ENCODE data around the gene FAM111A. TPM values are rescaled to one million over a fixed set of nuclear protein-coding genes. Genes with fewer than 3 reads are reported as not detected.

FAM111A gene
- polyA plus RNA-seq, 3 donors, result 34.6 to 101 (median 55.7) TPM

DNA sequence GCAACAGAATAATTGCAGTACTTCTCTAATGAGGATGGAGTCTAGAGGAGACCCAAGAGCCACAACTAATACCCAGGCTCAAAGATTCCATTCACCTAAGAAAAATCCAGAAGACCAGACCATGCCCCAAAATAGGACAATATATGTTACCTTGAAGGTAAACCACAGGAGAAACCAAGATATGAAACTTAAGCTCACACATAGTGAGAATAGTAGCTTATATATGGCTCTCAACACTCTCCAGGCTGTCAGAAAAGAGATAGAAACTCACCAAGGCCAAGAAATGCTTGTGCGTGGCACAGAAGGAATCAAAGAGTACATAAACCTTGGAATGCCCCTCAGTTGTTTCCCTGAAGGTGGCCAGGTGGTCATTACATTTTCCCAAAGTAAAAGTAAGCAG is 9.1 kb downstream of the FAM111A start:
- intact Hi-C loops (cut with micrococcal nuclease), result loop anchor here in 1 of 2 donors (10.0 kb wide), 1 partner anchor 197 kb away; no protein-coding TSS in a partner anchor
- Mint-ChIP-seq H3K27ac (peak overlapping the region in 6 of 7 donors; percentile 0 to 87 (median 70)), H3K4me1 (peaks cover 32% of the 10 kb centered on the region), H3K4me3 (no peak overlapping the region), H3K27me3 (ENCODE audit: low read depth in 3 of 3) (peaks cover 0 to 1% (median 0%) of the 10 kb centered on the region in 3 donors), H3K9me3 (no peaks in the 10 kb centered on the region), H3K36me3 (peaks cover 34 to 58% of the 10 kb centered on the region in 2 donors)
- Histone ChIP-seq H2AFZ (ENCODE audit: insufficient read depth, low read depth, low read length, poor library complexity, severe bottlenecking) (no peak overlapping the region), H4K20me1 (ENCODE audit: insufficient read depth, low read length) (no peaks in the 10 kb centered on the region), H3K79me2 (ENCODE audit: insufficient read depth, low read length) (peaks cover 83% of the 10 kb centered on the region), H3K4me1 (ENCODE audit: control insufficient read depth in 1 of 2, insufficient read depth in 2 of 2, low read length in 2 of 2) (peaks cover 10 to 25% of the 10 kb centered on the region in 2 donors), H3K9ac (ENCODE audit: insufficient read depth, low read length, poor library complexity, severe bottlenecking) (no peak overlapping the region), H3K36me3 (replicated peaks in 1 of 2; ENCODE audit: control insufficient read depth in 1 of 2, insufficient read depth in 2 of 2, low read length in 2 of 2) (peaks cover 24 to 67% of the 10 kb centered on the region in 2 donors), H3K4me2 (replicated peaks; ENCODE audit: extremely low read depth, low read length, poor library complexity, severe bottlenecking) (no peak overlapping the region), H3K4me3 (replicated peaks in 1 of 3; ENCODE audit: low read depth in 2 of 3, low read length in 3 of 3) (no peak overlapping the region), H3K27me3 (ENCODE audit: control insufficient read depth in 2 of 2, insufficient read depth in 2 of 2, low read length in 2 of 2) (no peaks in the 10 kb centered on the region), H3K27ac (ENCODE audit: low read depth in 1 of 2, low read length in 2 of 2) (peak overlapping the region in 1 of 2 donors; percentile 78), H3K9me3 (replicated peaks in 1 of 2; ENCODE audit: control insufficient read depth in 1 of 2, insufficient read depth in 1 of 2, low read length in 2 of 2) (no peaks in the 10 kb centered on the region)
- DNase-seq, result no peak
- TF ChIP-seq, protein P1, sequence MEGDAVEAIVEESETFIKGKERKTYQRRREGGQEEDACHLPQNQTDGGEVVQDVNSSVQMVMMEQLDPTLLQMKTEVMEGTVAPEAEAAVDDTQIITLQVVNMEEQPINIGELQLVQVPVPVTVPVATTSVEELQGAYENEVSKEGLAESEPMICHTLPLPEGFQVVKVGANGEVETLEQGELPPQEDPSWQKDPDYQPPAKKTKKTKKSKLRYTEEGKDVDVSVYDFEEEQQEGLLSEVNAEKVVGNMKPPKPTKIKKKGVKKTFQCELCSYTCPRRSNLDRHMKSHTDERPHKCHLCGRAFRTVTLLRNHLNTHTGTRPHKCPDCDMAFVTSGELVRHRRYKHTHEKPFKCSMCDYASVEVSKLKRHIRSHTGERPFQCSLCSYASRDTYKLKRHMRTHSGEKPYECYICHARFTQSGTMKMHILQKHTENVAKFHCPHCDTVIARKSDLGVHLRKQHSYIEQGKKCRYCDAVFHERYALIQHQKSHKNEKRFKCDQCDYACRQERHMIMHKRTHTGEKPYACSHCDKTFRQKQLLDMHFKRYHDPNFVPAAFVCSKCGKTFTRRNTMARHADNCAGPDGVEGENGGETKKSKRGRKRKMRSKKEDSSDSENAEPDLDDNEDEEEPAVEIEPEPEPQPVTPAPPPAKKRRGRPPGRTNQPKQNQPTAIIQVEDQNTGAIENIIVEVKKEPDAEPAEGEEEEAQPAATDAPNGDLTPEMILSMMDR (IDR thresholded peaks at IDR 0.05), result no peak
- WGBS (ENCODE audit: insufficient coverage), result no CpG with 5 or more reads among the region's 1 CpG

DNA sequence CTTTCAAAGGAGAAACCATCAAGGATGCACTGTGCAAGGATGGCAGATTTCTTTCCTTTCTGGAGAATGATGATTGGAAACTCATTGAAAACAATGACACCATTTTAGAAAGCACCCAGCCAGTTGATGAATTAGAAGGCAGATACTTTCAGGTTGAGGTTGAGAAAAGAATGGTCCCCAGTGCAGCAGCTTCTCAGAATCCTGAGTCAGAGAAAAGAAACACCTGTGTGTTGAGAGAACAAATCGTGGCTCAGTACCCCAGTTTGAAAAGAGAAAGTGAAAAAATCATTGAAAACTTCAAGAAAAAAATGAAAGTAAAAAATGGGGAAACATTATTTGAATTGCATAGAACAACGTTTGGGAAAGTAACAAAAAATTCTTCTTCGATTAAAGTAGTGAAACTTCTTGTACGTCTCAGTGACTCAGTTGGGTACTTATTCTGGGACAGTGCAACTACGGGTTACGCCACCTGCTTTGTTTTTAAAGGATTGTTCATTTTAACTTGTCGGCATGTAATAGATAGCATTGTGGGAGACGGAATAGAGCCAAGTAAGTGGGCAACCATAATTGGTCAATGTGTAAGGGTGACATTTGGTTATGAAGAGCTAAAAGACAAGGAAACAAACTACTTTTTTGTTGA is 9.8 kb downstream of the FAM111A start:
- intact Hi-C loops (cut with micrococcal nuclease), result loop anchor here in 1 of 2 donors (10.0 kb wide), 1 partner anchor 198 kb away; no protein-coding TSS in a partner anchor
- peaks cover 0 to 1% (median 0%) of the 10 kb centered on the region in 3 donors for H3K27me3 Mint-ChIP-seq (ENCODE audit: low read depth in 3 of 3)
- Histone ChIP-seq H3K9ac (ENCODE audit: insufficient read depth, low read length, poor library complexity, severe bottlenecking) (peak overlapping the region; percentile 22), H3K27ac (ENCODE audit: low read depth in 1 of 2, low read length in 2 of 2) (peak overlapping the region in 1 of 2 donors; percentile 78), H3K9me3 (replicated peaks in 1 of 2; ENCODE audit: control insufficient read depth in 1 of 2, insufficient read depth in 1 of 2, low read length in 2 of 2) (no peaks in the 10 kb centered on the region), H3K4me3 (replicated peaks in 1 of 3; ENCODE audit: low read depth in 2 of 3, low read length in 3 of 3) (peak overlapping the region in 2 of 3 experiments; percentile 49 to 59), H4K20me1 (ENCODE audit: insufficient read depth, low read length) (no peaks in the 10 kb centered on the region), H2AFZ (ENCODE audit: insufficient read depth, low read depth, low read length, poor library complexity, severe bottlenecking) (peak overlapping the region; percentile 49), H3K4me1 (ENCODE audit: control insufficient read depth in 1 of 2, insufficient read depth in 2 of 2, low read length in 2 of 2) (peaks cover 8 to 22% of the 10 kb centered on the region in 2 donors), H3K36me3 (replicated peaks in 1 of 2; ENCODE audit: control insufficient read depth in 1 of 2, insufficient read depth in 2 of 2, low read length in 2 of 2) (peaks cover 24 to 60% of the 10 kb centered on the region in 2 donors), H3K4me2 (replicated peaks; ENCODE audit: extremely low read depth, low read length, poor library complexity, severe bottlenecking) (peak overlapping the region; percentile 49), H3K79me2 (ENCODE audit: insufficient read depth, low read length) (peaks cover 77% of the 10 kb centered on the region), H3K27me3 (ENCODE audit: control insufficient read depth in 2 of 2, insufficient read depth in 2 of 2, low read length in 2 of 2) (no peaks in the 10 kb centered on the region)
- H3K4me3 Mint-ChIP-seq, result peak overlapping the region; percentile 64 to 81
- TF ChIP-seq, protein P1 (IDR thresholded peaks at IDR 0.05), result no peak
- H3K4me1 Mint-ChIP-seq, result peaks cover 30% of the 10 kb centered on the region
- WGBS (ENCODE audit: insufficient coverage), result 55% methylated on average over 8 of the region's 8 CpGs
- peak in 1 of 3 donors; percentile 25 for DNase-seq
- no peaks in the 10 kb centered on the region for H3K9me3 Mint-ChIP-seq
- peak overlapping the region; percentile 77 to 87 (median 83) for H3K27ac Mint-ChIP-seq
- H3K36me3 Mint-ChIP-seq, result peaks cover 32 to 56% of the 10 kb centered on the region in 2 donors

Data from CD14-positive monocyte (primary cell).